B cell (primary cell): ENCODE data around the gene RERE.

Source experiments
- CTCF ChIP-seq: fragments of 200-600 bp; IDR thresholded peaks from one replicate; pipeline ENCODE4 v1.8.0; 2022; ENCODE audit warnings: antibody characterized with exemption, mild to moderate bottlenecking
- EZH2 ChIP-seq: IDR thresholded peaks from 2 replicates; pipeline ENCODE4 v1.6.1; 2012; ENCODE audit warnings: borderline replicate concordance, low read depth, mild to moderate bottlenecking, moderate library complexity, low read length; ENCODE audit not compliant: insufficient read depth, poor library complexity, severe bottlenecking

- TF ChIP-seq CTCF (no peak), EZH2 (no peak)
These were observed 394.2 kb downstream of the RERE start for GRCh38 chr1:8423269-8423691.
